H1 (cell line): ENCODE results near the gene MAP3K13. TPM values are rescaled to one million over a fixed set of nuclear protein-coding genes. Genes with fewer than 3 reads are reported as not detected.

Experiments used
- CTCF ChIA-PET: fragments of 300-600 bp; sonication (Branson Sonifier 250); formaldehyde crosslinking; loops from one replicate; lab custom pipeline; 2021; ENCODE audit not compliant: partially characterized antibody; lab: Charles Lee
- POLR2A ChIA-PET: fragments of 300-600 bp; sonication (Branson Sonifier 250); formaldehyde crosslinking; loops from one replicate; lab custom pipeline; 2021; ENCODE audit warnings: inconsistent platforms; ENCODE audit not compliant: partially characterized antibody; lab: Charles Lee
- DNase-seq, 2 experiments: peaks; one replicate each; pipeline versions ENCODE4 v3.0.0 to v3.0.0-alpha.2; 2010 to 2022; ENCODE audit warnings: low spot score in 2 of 2, low read depth in 1 of 2, mixed read lengths in 1 of 2
- FAIRE-seq: peaks from 2 replicates; lab custom pipeline; 2011; peaks lifted over from hg19 to GRCh38; lab: Jason Lieb, UNC
- H2AFZ ChIP-seq: 2 replicates; pipeline ENCODE4 v1.8.1; 2012; ENCODE audit warnings: low read length, inconsistent platforms
- H2AK5ac ChIP-seq: 2 replicates; pipeline ENCODE4 v1.6.1; 2013; ENCODE audit warnings: low read depth, low read length
- H2BK120ac ChIP-seq: replicated peaks from 2 replicates; pipeline ENCODE3; 2013; ENCODE audit warnings: low read depth, low read length, inconsistent platforms
- H2BK12ac ChIP-seq: 2 replicates; pipeline ENCODE4 v1.6.1; 2013; ENCODE audit warnings: low read depth, low read length
- H2BK15ac ChIP-seq: 2 replicates; pipeline ENCODE4 v1.6.1; 2013; ENCODE audit warnings: low read length
- H2BK20ac ChIP-seq: 2 replicates; pipeline ENCODE4 v1.6.1; 2013; ENCODE audit warnings: low read length
- H2BK5ac ChIP-seq: 2 replicates; pipeline ENCODE4 v1.6.1; 2013; ENCODE audit warnings: low read depth, low read length
- H3K14ac ChIP-seq: 2 replicates; pipeline ENCODE4 v1.6.1; 2013; ENCODE audit warnings: inconsistent platforms; ENCODE audit not compliant: insufficient read length
- H3K18ac ChIP-seq: 2 replicates; pipeline ENCODE4 v1.6.1; 2013; ENCODE audit warnings: low read length; ENCODE audit errors: extremely low read depth
- H3K23ac ChIP-seq: 2 replicates; pipeline ENCODE4 v1.6.1; 2013; ENCODE audit warnings: inconsistent platforms; ENCODE audit not compliant: insufficient read length
- H3K23me2 ChIP-seq: 2 replicates; pipeline ENCODE4 v1.6.1; 2013; ENCODE audit warnings: low read depth, low read length
- H3K27ac ChIP-seq: 2 replicates; pipeline ENCODE4 v1.6.1; 2011; ENCODE audit warnings: low read depth, low read length, inconsistent platforms
- H3K27me3 ChIP-seq, 4 experiments: replicated peaks in 1 of 4; 1 replicate in 1 of 4; 2 replicates in 3 of 4; pipeline versions ENCODE4 v1.6.1 to v1.8.1; 2011 to 2013; ENCODE audit warnings: low read length in 3 of 4, mild to moderate bottlenecking in 3 of 4, inconsistent platforms in 2 of 4, mixed read lengths in 2 of 4, moderate library complexity in 1 of 4; ENCODE audit not compliant: control insufficient read depth in 3 of 4, insufficient read depth in 3 of 4; ENCODE audit errors: extremely low read depth in 1 of 4
- H3K36me3 ChIP-seq, 4 experiments: 2 replicates each; pipeline versions ENCODE4 v1.6.1 to v1.8.1; 2011 to 2013; ENCODE audit warnings: mild to moderate bottlenecking in 4 of 4, low read length in 3 of 4, moderate library complexity in 2 of 4, control low read depth in 1 of 4, inconsistent platforms in 1 of 4; ENCODE audit not compliant: insufficient read depth in 4 of 4, control insufficient read depth in 2 of 4
- H3K4ac ChIP-seq: replicated peaks from 2 replicates; pipeline ENCODE3; 2013; ENCODE audit warnings: low read length, low read depth, mixed read lengths, inconsistent platforms; ENCODE audit not compliant: insufficient read length
- H3K4me1 ChIP-seq, 4 experiments: replicated peaks in 1 of 4; 1 replicate in 1 of 4; 2 replicates in 3 of 4; pipeline versions ENCODE4 v1.6.1 to v1.8.1; 2011 to 2013; ENCODE audit warnings: low read length in 3 of 4, inconsistent platforms in 2 of 4, mixed read lengths in 1 of 4; ENCODE audit not compliant: insufficient read depth in 4 of 4, control insufficient read depth in 3 of 4
- H3K4me2 ChIP-seq, 2 experiments: 2 replicates each; pipeline versions ENCODE4 v1.6.1 to v1.8.1; 2011 to 2013; ENCODE audit warnings: low read depth in 2 of 2, low read length in 2 of 2, control low read depth in 1 of 2, inconsistent platforms in 1 of 2, mild to moderate bottlenecking in 1 of 2; ENCODE audit not compliant: insufficient read depth in 1 of 2
- H3K4me3 ChIP-seq, 4 experiments: fragments of 200-600, 300-600 bp in 1 of 4; sonication (generic), shearing (Covaris generic), sonication (Bioruptor Twin) in 1 of 4; 2 replicates each; pipeline versions ENCODE4 v1.5.1 to v1.8.1; 2011 to 2016; ENCODE audit warnings: low read length in 4 of 4, low read depth in 3 of 4, control low read depth in 2 of 4, inconsistent platforms in 2 of 4, mild to moderate bottlenecking in 2 of 4, mixed read lengths in 1 of 4, moderate library complexity in 1 of 4; ENCODE audit not compliant: insufficient read depth in 2 of 4; ENCODE audit errors: extremely low read depth in 1 of 4
- H3K56ac ChIP-seq: replicated peaks from 2 replicates; pipeline ENCODE3; 2013; ENCODE audit warnings: low read depth, mild to moderate bottlenecking, mixed read lengths, low read length, inconsistent platforms; ENCODE audit not compliant: insufficient read length
- H3K79me1 ChIP-seq: 2 replicates; pipeline ENCODE4 v1.6.1; 2013; ENCODE audit warnings: low read depth, low read length, control low read depth
- H3K79me2 ChIP-seq, 2 experiments: 2 replicates each; pipeline versions ENCODE4 v1.6.1 to v1.8.1; 2012 to 2013; ENCODE audit warnings: low read length in 2 of 2, mild to moderate bottlenecking in 2 of 2, inconsistent platforms in 1 of 2; ENCODE audit not compliant: insufficient read depth in 2 of 2, control insufficient read depth in 1 of 2
- H3K9ac ChIP-seq, 4 experiments: replicated peaks in 1 of 4; 1 replicate in 1 of 4; 2 replicates in 3 of 4; pipeline versions ENCODE4 v1.6.1 to v1.8.1; 2011 to 2013; ENCODE audit warnings: low read depth in 3 of 4, low read length in 3 of 4, control low read depth in 2 of 4, mild to moderate bottlenecking in 2 of 4, moderate library complexity in 2 of 4, inconsistent platforms in 1 of 4; ENCODE audit errors: extremely low read depth in 1 of 4
- H3K9me3 ChIP-seq, 2 experiments: 2 replicates each; pipeline versions ENCODE4 v1.6.1 to v1.8.1; 2012 to 2013; ENCODE audit warnings: mild to moderate bottlenecking in 2 of 2, moderate library complexity in 2 of 2, control low read depth in 1 of 2, inconsistent platforms in 1 of 2, low read depth in 1 of 2, low read length in 1 of 2, mixed read lengths in 1 of 2; ENCODE audit not compliant: insufficient read depth in 2 of 2
- H4K20me1 ChIP-seq, 2 experiments: replicated peaks in 1 of 2; 2 replicates each; pipeline versions ENCODE3 to v1.8.1; 2011 to 2013; ENCODE audit warnings: inconsistent platforms in 2 of 2, low read length in 2 of 2, mild to moderate bottlenecking in 1 of 2; ENCODE audit not compliant: insufficient read depth in 2 of 2, control insufficient read depth in 1 of 2
- H4K5ac ChIP-seq: 2 replicates; pipeline ENCODE4 v1.6.1; 2013; ENCODE audit warnings: low read length, low read depth, mixed read lengths, inconsistent platforms; ENCODE audit not compliant: insufficient read length
- H4K8ac ChIP-seq: 2 replicates; pipeline ENCODE4 v1.8.0; 2013; ENCODE audit warnings: mild to moderate bottlenecking, moderate library complexity, low read length, inconsistent platforms; ENCODE audit not compliant: insufficient read depth; ENCODE audit errors: extremely low read depth
- H4K91ac ChIP-seq: replicated peaks from 2 replicates; pipeline ENCODE3; 2013; ENCODE audit warnings: low read length, mixed read lengths, inconsistent platforms; ENCODE audit not compliant: insufficient read length
- ASH2L ChIP-seq: fragments of 200-600, 300-600 bp; sonication (generic); IDR thresholded peaks from one replicate; pipeline ENCODE4 v1.7.1; 2017; ENCODE audit warnings: low read length
- GABPA ChIP-seq: IDR thresholded peaks from 2 replicates; pipeline ENCODE4 v1.6.1; 2011; ENCODE audit warnings: mild to moderate bottlenecking, low read length, moderate library complexity, borderline replicate concordance; ENCODE audit not compliant: insufficient read depth
- HDAC6 ChIP-seq: IDR thresholded peaks from one replicate; pipeline ENCODE4 v1.7.1; 2012; ENCODE audit warnings: low read depth, mild to moderate bottlenecking, inconsistent platforms, low read length, moderate library complexity
- KDM5A ChIP-seq: fragments of 200-600 bp; IDR thresholded peaks from 2 replicates; pipeline ENCODE4 v1.7.1; 2012; ENCODE audit warnings: mild to moderate bottlenecking, low read length, inconsistent platforms, mixed read lengths
- SIN3A ChIP-seq, 2 experiments: IDR thresholded peaks in 1 of 2; conservative IDR thresholded peaks in 1 of 2; 2 replicates each; pipeline ENCODE4 v1.6.1; 2011 to 2012; ENCODE audit warnings: low read length in 2 of 2, improper control_type of control experiment in 1 of 2, low read depth in 1 of 2, mild to moderate bottlenecking in 1 of 2
- SIRT6 ChIP-seq: IDR thresholded peaks from one replicate; pipeline ENCODE4 v1.7.1; 2012; ENCODE audit warnings: low read length, inconsistent platforms
- TCF12 ChIP-seq: IDR thresholded peaks from 2 replicates; pipeline ENCODE4 v1.6.1; 2011; ENCODE audit warnings: low read depth, mild to moderate bottlenecking, low read length
- WGBS, 2 experiments: shearing (Covaris generic) in 1 of 2; methylation state at CpG; one replicate each; pipeline versions ENCODE4 v1.1.6 to v1.1.7; 2013 to 2015; ENCODE audit warnings: low lambda C conversion rate in 2 of 2, mixed read lengths in 2 of 2, inconsistent platforms in 1 of 2, low coverage in 1 of 2, missing lambda C conversion rate in 1 of 2; ENCODE audit not compliant: insufficient replicate concordance in 2 of 2, insufficient coverage in 1 of 2, insufficient read length in 1 of 2; ENCODE audit errors: extremely low coverage in 1 of 2, missing lambda C conversion rate in 1 of 2; 5-methylcytosine and 5-hydroxymethylcytosine counted together
- polyA plus RNA-seq, 7 experiments: library from polyadenylated mRNA; depleted of rRNA in 3 of 7; stranded (reverse) in 5 of 7; unstranded in 2 of 7; fragments of >200 nt in 5 of 7; fragments of 200-250 nt in 2 of 7; gene quantifications; 1 replicate in 5 of 7; 2 replicates in 1 of 7; 4 replicates in 1 of 7; pipeline versions ENCODE4 v1.2.1 to v1.2.3, GENCODE V29; 2011 to 2013; ENCODE audit warnings: missing spikeins in 2 of 7, mixed read lengths in 2 of 7
- total RNA-seq: library from RNA; stranded (reverse); fragmentation: NEBNext Ultra II Directional; extraction: Animal tissue kit (Norgen Biotek cat#: 25700); gene quantifications from 2 replicates; pipeline ENCODE4 v1.2.1, GENCODE V29; 2021

The MAP3K13 gene
- total and polyA plus RNA-seq, 2 of the 8 experiments (the other 6 are each of a cell fraction or from before 2014, with no cell fraction given): 6.8 to 17.9 TPM

GRCh38 chr3:185320949-185321348 lies 42.0 kb upstream of the MAP3K13 start:
- H3K9ac ChIP-seq: no peak overlapping the region
- H4K5ac ChIP-seq: no peak overlapping the region
- no peaks in the 10 kb centered on the region for H4K20me1 ChIP-seq
- no peak overlapping the region for H2BK5ac ChIP-seq
- no peaks in the 10 kb centered on the region for H3K79me2 ChIP-seq
- no peak overlapping the region for H4K91ac ChIP-seq
- H3K9me3 ChIP-seq: no peaks in the 10 kb centered on the region
- no peak overlapping the region for H3K56ac ChIP-seq
- H3K27ac ChIP-seq: no peak overlapping the region
- WGBS, 2 experiments: 91% methylated on average over 10 of the region's 10 CpGs; no CpG with 5 or more reads in 1 of the 2 experiments
- H3K27me3 ChIP-seq: no peaks in the 10 kb centered on the region
- H3K4me2 ChIP-seq: no peak overlapping the region
- H2BK120ac ChIP-seq: no peak overlapping the region
- H3K23me2 ChIP-seq: no peaks in the 10 kb centered on the region
- H2BK15ac ChIP-seq: no peak overlapping the region
- H3K4ac ChIP-seq: no peak overlapping the region
- no peak overlapping the region for H3K18ac ChIP-seq
- no peak overlapping the region for H4K8ac ChIP-seq
- H2BK20ac ChIP-seq: no peak overlapping the region
- H2AK5ac ChIP-seq: no peak overlapping the region
- H2BK12ac ChIP-seq: no peak overlapping the region
- H3K14ac ChIP-seq: no peak overlapping the region
- DNase-seq: no peak
- TF ChIP-seq SIN3A (conservative IDR thresholded peaks at IDR 0.05 in 1 of 2, IDR thresholded peaks at IDR 0.05 in 1 of 2; ENCODE audit: low read depth in 1 of 2, low read length in 2 of 2) (no peak), KDM5A (no peak), HDAC6 (no peak), SIRT6 (no peak), GABPA (no peak), ASH2L (no peak), TCF12 (no peak)
- no peak for FAIRE-seq
- no peaks in the 10 kb centered on the region for H3K36me3 ChIP-seq
- POLR2A ChIA-PET: no interaction called here
- CTCF ChIA-PET: interaction anchor here (1.1 to 1.5 kb wide), 2 partner anchors 13 to 42 kb away, joined by 3 to 5 read pairs; no protein-coding TSS in a partner anchor
- H3K4me3 ChIP-seq: no peak overlapping the region
- no peaks in the 10 kb centered on the region for H3K79me1 ChIP-seq
- H3K23ac ChIP-seq: no peak overlapping the region
- no peaks in the 10 kb centered on the region for H3K4me1 ChIP-seq
- H2AFZ ChIP-seq: no peak overlapping the region
